Measurements from ENCODE around the gene UHMK1. TPM values are rescaled to one million over a fixed set of nuclear protein-coding genes. Genes with fewer than 3 reads are reported as not detected.

Gene UHMK1
- total and polyA plus RNA-seq, 2 of the 4 experiments (the other 2 are of a cell fraction), result 15.6 to 57.9 TPM

GRCh38 chr1:162498496-162498810 lies 835 bp downstream of the UHMK1 start (continued):
- TF ChIP-seq USF2 (IDR thresholded peaks at IDR 0.05; ENCODE audit: low read depth, low read length), result no peak
- no peak for TF ChIP-seq RAD21 (IDR thresholded peaks at IDR 0.05; ENCODE audit: low read length)
- TF ChIP-seq RFX5 (IDR thresholded peaks at IDR 0.05; ENCODE audit: low read depth, low read length), result no peak

- Histone ChIP-seq H3K23ac (ENCODE audit: low read depth, low read length) (no peak overlapping the region), H4K91ac (ENCODE audit: insufficient read depth, low read depth, low read length) (no peak overlapping the region), H2AFZ (replicated peaks; ENCODE audit: low read length, poor library complexity) (no peak overlapping the region), H3K79me1 (ENCODE audit: low read depth in 1 of 2, low read length in 2 of 2) (peaks cover 12 to 42% of the 10 kb centered on the region in 2 experiments), H4K8ac (ENCODE audit: low read depth in 2 of 2, low read length in 2 of 2) (no peak overlapping the region), H3K18ac (ENCODE audit: low read depth, low read length) (peak overlapping the region; percentile 33; the same call in 1 of the 2 replicates), H2BK120ac (ENCODE audit: low read depth, low read length) (no peak overlapping the region), H2BK20ac (ENCODE audit: low read depth, low read length) (no peak overlapping the region), H2BK5ac (ENCODE audit: low read depth, low read length, poor library complexity, severe bottlenecking) (peak overlapping the region; percentile 54), H4K5ac (ENCODE audit: low read depth, low read length) (no peak overlapping the region), H2BK15ac (ENCODE audit: low read depth, low read length) (no peak overlapping the region), H3K14ac (replicated peaks; ENCODE audit: low read depth, low read length) (no peak overlapping the region), H3K4me2 (ENCODE audit: low read depth, low read length) (peak overlapping the region; percentile 46; the same call in 1 of the 2 replicates), H3K9ac (ENCODE audit: low read depth, low read length) (no peak overlapping the region), H2AK9ac (replicated peaks; ENCODE audit: low read depth, low read length, poor library complexity) (no peak overlapping the region), H3K4me1 (ENCODE audit: control insufficient read depth, insufficient read depth, low read length) (peaks cover 14% of the 10 kb centered on the region), H3K4me3 (ENCODE audit: insufficient read depth, low read depth, low read length) (no peak overlapping the region), H3K27ac (ENCODE audit: insufficient read depth, low read length) (no peak overlapping the region; the same call in 1 of the 2 replicates), H3K9me1 (ENCODE audit: insufficient read depth, low read length) (0 out of 2 replicates have a peak, but pooled peaks cover 3% of the 10 kb centered on the region), H3K27me3 (ENCODE audit: control insufficient read depth, insufficient read depth, low read length) (no peaks in the 10 kb centered on the region), H3K9me3 (ENCODE audit: control insufficient read depth, insufficient read depth, low read length) (no peaks in the 10 kb centered on the region), H3K4ac (ENCODE audit: low read depth, low read length) (no peak overlapping the region), H3K36me3 (ENCODE audit: control insufficient read depth, insufficient read depth, low read length) (peaks cover 6% of the 10 kb centered on the region), H4K20me1 (ENCODE audit: insufficient read depth, low read length) (peaks cover 8% of the 10 kb centered on the region; the same call in 1 of the 2 replicates), H3K56ac (ENCODE audit: extremely low read depth, insufficient read depth, low read length) (no peak overlapping the region), H2AK5ac (ENCODE audit: low read depth, low read length) (no peak overlapping the region)
- DNase-seq (peak; percentile 36), ATAC-seq (ENCODE audit: low read depth) (peak; percentile 13)
- WGBS, 2 experiments (ENCODE audit: extremely low coverage in 2 of 2, insufficient read length in 1 of 2), result no CpG with 5 or more reads among the region's 2 CpGs
- CTCF ChIA-PET, result no interaction called here
- intact Hi-C loops (cut with micrococcal nuclease) (loop anchor here (2.0 kb wide), 1 partner anchor 444 kb away; no protein-coding TSS in a partner anchor), in situ Hi-C loops (cut with MboI; ENCODE audit: low sequenced_read_pairs) (no loop called here), dilution Hi-C loops (cut with HindIII; ENCODE audit: low sequenced_read_pairs, unreplicated experiment) (no loop called here)
- POLR2A ChIA-PET (ENCODE audit: unreplicated experiment), result no interaction called here
- no TSS peak for BruUV-seq (replicated peaks)
- TF ChIP-seq BHLHE40 (IDR thresholded peaks at IDR 0.05; ENCODE audit: low read depth, low read length) (no peak), MAZ (IDR thresholded peaks at IDR 0.05; ENCODE audit: borderline replicate concordance, low read depth, low read length) (no peak), CHD1 (IDR thresholded peaks at IDR 0.05; ENCODE audit: low read depth, low read length) (no peak), MAFK (IDR thresholded peaks at IDR 0.05; ENCODE audit: low read depth, low read length) (no peak), CTCF (conservative IDR thresholded peaks at IDR 0.05; ENCODE audit: low read depth, low read length) (no peak), USF2 (IDR thresholded peaks at IDR 0.05; ENCODE audit: low read depth, low read length) (no peak)
These were observed 3.2 kb downstream of the UHMK1 start for GRCh38 chr1:162500805-162501204.

Measured in IMR-90 (cell line).